RPMI7951 (cell line): ENCODE data around the gene LSM11. TPM values are rescaled to one million over a fixed set of nuclear protein-coding genes. Genes with fewer than 3 reads are reported as not detected.

Experiments used
- DNase-seq: peaks from one replicate; pipeline ENCODE4 v3.0.0-alpha.2; 2012; ENCODE audit warnings: low read depth
- total RNA-seq: library from RNA; depleted of rRNA; stranded (reverse); fragments of >200 nt; shearing (Covaris generic); gene quantifications from 2 replicates; pipeline ENCODE4 v1.2.3, GENCODE V29; 2014; rRNA removed

LSM11 gene
- total RNA-seq, 1 experiment from 2014 or later = 2.4 TPM

GRCh38 chr5:157772127-157772526 is 28.6 kb downstream of the LSM11 start:
- no peak for DNase-seq

GRCh38 chr5:157778121-157778805 is 34.8 kb downstream of the LSM11 start:
- DNase-seq = peak; percentile 87

- DNase-seq = no peak
Measured at GRCh38 chr5:157779221-157779620, 35.7 kb downstream of the LSM11 start.

- DNase-seq = no peak
Measured at GRCh38 chr5:157785801-157786200, 42.3 kb downstream of the LSM11 start.

- no peak for DNase-seq
Measured at GRCh38 chr5:157793301-157793700, 49.8 kb downstream of the LSM11 start.

GRCh38 chr5:157799578-157799977 is 56.1 kb downstream of the LSM11 start:
- no peak for DNase-seq

- no peak for DNase-seq
Measured at GRCh38 chr5:157800137-157800536, 56.6 kb downstream of the LSM11 start.

GRCh38 chr5:157802736-157803135 is 59.2 kb downstream of the LSM11 start:
- DNase-seq = no peak

GRCh38 chr5:157808043-157808442 is 64.5 kb downstream of the LSM11 start:
- DNase-seq = no peak

Other genes with a start within 250 kb of the LSM11 start
- 15.6 and 24.2 TPM in 2 replicates for gene ADAM19, start 167.9 kb upstream of the LSM11 start, total RNA-seq
- not detected in 2 replicates for gene SOX30, start 91.3 kb upstream of the LSM11 start, total RNA-seq
- gene C5orf52, start 72.2 kb upstream of the LSM11 start, total RNA-seq = not detected in 2 replicates
- gene THG1L, start 12.3 kb upstream of the LSM11 start, total RNA-seq = 17.3 and 21.7 TPM in 2 replicates
- gene CLINT1, start 115.4 kb downstream of the LSM11 start, total RNA-seq = 35.6 and 36.6 TPM in 2 replicates